ENCODE results near the gene CFAP61.

Gene CFAP61

DNA sequence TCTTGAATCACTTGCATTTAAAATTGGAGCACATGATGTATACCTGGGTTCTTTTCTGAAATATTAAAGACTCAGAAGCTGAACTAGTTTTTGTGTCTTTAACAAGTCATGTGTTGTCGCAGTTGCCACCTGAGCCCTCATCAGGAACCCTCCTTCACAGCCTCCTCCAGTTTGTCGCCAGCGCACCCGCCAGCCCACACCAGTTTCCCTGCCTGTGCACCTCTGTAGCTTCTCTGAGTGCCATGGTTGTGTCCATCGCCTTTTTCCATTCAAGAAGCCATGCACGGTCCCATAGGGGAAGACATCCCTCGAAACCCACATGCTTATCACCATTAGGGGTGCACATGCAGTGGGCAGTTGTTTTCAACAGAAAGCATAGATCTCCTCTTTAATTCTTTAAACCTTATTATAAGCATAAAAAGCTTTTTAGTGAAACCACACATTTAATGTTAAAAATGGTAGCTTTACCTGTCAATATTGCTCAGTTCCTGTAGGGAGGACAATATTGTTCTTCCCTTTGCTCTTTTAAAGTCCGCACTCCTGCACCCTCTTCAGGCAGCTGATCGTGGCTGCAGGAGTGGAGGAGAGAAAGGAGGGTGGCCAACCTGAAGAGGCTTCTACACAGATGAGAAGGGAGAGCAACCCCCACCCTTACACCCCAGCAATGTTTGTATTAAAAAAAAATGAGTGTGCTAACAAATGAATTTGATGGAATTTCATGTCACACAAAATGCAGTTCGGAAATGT is 121.9 kb downstream of the CFAP61 start:
- DNase-seq, result no peak

DNA sequence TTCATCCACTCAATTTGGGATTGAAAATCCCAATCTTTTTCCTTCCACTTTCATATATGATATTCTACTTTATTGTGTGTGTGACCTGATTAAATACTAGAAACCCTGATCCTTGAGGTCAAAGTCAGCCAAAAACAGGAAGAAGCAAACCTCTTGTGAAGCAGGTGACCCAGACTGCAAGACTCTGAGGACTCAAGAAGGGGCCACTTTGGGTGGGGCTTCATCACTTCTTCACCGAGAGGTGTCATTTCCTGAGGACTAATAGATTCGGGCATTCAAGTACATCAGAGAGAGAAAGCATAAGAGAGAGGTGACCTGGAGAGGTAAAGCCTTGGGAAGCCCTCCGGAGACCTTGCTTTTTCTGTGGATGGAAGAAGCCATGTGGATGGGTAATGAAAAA is 129.0 kb downstream of the CFAP61 start:
- no peak for DNase-seq

DNA sequence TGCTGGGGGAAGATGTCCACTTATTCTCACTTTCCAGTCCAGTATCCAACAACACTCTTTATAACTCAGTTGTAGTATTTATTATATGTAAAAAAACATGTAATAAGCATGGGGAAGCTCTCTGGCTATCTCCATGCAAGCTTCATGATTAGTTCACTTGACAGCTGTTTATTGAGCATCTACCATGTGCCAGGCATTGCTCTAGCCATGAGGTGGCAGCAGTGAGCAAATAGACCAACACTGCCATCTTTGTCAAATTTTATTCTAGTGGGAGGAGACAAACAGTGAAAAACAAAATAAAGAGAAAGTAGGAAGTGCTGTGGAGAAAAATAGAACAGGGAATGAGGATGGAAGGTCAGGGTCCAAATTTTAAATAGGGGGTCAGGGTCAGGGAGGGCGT is 131.8 kb downstream of the CFAP61 start:
- peak; percentile 49 for DNase-seq

DNA sequence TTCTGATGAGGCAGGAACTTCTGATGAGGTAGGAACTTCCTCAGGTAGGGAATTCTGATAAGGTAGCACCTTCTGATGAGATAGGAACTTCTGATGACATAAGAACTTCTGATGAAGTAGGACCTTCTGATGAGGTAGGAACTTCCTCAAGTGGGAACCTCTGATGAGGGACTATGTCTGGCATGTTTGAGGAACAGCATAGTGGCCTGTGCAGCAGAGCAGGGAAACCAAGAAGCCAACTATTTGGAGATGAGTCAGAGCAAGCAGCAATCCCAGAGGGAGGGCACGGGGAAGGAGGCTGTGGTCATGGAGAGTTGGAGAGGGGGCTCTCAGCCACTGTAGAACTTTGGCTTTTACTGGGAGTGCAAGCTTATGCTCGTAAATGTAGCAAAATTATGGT is 132.4 kb downstream of the CFAP61 start:
- DNase-seq, result no peak

DNA sequence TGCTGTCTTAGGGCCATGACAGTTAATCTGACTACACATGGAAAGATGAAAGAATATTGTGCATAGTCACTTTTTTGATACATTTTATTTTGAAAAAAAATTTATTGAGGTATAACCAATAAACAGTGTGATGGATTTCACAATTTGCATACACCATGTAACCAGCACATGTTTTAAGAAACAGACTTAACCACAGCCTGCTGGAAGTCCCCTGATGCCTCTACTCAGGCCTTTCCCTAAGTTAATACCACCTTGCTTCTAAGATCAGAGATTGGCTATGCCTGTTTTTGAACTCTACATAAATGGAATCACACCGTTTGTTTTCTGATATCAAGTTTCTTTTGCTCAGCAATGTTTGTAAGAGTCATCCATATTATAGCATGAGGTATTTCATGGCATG is 136.3 kb downstream of the CFAP61 start:
- DNase-seq, result no peak

DNA sequence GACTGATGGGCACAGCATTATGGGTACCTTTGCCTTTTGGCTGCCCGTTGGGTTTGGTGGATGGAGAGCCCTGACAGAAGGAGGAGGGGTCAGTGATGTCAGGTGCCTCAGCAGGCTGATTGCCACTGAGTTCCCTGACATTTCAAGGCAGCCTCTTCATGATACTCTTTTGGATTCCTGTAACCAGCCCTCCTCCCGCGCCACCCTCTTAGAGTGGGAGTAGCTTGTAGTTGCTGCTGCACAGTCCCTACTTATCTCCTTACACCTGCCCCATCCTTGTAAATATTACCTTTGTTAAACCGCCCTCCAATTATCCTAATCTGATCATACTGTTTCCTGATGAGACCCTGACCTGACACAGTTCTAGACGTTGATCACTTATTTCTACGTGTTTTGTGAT is 140.0 kb downstream of the CFAP61 start:
- DNase-seq, result no peak

DNA sequence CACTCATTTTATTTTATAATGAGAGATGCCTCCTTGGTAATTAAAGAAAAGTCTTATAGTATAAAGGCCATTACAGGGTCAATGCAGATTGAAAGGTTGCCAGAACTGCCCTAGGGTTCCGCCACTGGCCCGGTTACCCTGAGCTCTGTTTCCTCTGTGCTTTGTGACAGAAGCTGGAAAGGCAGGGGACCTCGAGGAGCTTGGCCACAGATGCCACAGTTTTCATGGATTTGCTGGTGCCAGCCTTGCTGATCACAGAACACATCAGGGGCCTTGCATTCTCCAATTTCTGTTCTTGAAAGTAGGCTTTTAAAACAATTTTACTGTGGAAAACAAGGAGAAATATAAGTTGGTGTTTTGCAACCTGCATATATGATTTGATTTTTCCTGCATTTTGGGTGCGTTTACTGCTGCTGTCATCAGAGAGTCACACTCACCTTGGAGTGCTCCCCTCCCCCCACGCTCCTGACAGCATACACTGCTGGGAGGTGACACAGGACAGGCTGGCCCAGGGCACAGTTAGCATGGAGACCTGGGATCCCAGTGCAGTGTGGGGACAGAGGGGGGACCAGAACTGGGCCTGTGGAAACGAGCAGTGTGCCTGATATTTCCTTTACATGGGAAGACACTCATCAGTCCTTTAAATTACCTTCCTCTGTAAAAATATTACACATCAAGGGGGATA is 142.8 kb downstream of the CFAP61 start:
- DNase-seq, result no peak

DNA sequence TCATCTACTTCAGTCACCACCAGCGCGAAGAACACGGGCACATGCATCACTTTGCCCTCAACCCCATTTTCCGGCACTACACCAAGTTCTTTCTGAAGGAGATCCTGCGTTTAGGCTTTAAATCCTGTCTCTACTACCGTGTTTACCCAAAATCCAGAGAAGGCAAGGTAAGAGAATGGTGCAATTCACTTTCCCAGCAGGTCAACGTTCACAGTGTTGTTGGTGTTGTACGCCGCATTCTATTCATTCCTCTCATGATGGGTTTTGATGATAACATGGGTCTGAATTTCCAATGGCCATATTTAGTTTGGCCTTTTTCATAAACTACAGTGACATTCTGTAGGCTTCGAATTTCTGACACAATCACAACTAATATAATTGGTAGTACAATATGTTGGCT is 144.3 kb downstream of the CFAP61 start:
- no peak for DNase-seq

DNA sequence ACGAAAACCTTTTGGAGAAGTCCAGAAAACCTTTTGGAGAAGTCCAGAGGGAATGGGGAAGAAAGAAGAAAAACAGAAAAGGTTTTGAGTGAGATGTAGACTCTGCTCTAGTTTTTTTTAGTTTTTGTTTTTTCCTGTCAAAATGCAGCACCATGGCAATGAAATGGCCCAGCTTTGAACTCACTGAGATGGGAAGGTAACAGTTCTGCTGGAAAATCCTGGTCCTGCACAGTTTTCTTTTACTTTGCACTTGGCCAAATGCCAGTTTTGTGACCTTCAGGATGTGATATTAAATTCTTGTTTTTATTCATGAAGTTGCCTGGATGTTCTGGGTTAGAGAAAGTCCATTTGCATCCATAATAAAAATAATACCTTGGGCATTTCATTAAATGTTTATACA is 145.7 kb downstream of the CFAP61 start:
- no peak for DNase-seq

DNA sequence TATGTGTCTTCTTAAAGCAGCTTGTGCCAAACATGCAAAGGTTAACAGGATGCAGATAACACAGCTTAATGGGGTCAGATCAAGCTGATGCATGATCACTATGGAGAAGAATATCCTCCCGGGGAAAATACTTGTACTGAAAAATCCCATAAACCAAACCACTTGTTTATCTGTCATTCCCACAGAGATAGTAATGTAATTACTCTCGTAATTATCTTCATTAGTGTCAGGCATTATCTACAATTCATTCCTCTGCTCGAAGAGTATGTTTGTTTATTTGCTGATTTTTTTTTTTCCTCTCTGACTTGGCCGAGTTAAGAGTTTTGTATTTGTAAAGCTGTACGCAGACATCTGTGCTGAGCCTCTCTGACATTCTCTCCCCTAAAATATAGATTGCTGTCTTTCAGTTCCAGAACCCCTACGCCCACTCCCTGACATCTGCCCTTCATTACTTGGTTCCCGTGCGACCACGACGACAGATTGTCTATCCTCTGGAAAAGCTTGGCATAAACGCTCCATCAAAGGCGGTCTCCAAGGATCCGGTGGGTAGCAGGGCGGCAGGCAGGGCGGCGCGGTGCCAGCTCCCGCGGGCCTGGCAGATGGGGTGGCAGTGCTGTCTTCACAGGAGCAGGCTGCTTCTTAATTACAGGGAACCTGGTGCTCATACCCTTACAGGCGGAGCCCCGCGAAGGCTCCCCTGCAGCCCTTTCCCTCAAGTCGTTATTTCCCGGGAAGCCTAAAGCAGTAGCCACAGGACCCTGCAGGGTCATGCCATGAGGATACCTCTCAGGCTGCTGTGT is 147.2 kb downstream of the CFAP61 start:
- DNase-seq, result no peak

DNA sequence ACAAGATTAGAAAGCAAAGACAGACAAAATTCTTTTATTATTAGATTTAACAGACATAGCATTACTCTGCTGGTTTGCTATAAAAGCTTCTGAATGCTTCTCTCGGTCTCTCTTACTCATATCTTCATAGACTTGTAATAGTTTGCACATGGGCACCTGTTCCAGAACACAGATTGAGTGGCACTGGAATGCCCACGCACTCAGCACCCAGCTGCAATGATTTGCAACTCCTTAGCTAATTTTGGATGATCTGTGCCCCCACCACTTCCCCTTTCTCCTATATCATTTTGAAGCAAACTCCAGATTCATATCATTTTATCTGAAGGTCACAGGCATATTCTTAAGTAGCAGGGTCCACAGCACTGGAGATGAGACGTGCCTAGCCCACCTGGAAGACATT is 148.8 kb downstream of the CFAP61 start:
- DNase-seq, result no peak

DNA sequence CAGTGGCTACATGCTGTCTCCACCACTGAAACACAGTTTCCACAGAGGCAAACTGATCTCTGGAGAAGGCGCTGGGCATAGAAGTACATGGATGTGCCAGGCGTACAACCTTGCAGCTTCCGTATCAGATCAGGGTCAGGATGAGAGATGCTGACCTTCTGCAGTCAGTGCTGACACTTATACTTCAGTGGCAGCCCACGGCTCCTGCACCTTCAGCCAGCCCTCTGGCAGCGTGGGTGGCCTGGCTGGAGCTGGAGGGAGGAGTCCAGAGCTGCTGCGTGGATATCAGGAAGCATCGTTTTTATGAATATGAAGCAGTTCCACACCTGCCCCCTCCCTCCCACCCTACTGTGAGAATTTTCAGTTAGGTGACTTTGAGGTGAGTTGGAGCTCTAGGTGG is 149.3 kb downstream of the CFAP61 start:
- DNase-seq, result no peak

DNA sequence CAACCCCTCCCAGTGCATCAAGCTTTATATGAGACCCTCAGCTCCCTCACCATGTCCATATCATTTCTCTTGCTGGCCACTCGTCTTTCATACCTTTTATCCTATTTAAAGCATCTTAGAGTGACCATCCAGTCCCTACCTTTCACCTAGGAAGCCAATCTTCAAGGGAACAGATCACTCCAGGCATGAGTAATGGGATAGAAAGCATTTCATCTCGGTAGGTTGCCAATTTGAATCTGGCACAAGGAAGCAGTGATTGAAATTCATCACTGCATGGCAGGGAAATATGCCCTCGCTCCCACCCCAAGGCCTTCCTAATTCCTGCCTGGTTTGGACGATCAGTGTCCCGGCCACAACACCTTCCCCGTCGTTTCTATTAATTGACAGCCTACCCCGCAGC is 150.4 kb downstream of the CFAP61 start:
- DNase-seq, result no peak

DNA sequence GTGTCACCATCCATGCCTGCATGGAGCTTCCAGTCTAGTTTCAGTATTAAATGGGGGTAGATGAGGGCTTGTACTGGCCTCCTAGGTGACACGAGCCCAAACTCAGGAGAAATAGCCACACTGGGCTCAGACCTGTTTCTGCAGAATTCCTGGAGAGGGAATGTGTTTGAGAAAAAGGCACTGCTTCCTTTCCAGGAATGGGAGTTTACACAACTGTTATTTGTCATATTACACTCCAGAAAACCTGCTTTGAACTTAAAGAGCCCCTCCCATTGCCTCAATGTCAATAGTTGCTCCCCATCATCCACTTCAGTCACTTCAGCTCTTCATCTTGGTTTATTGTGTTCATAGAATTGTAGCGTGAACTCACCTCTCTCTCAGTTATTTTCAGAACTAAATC is 151.5 kb downstream of the CFAP61 start:
- DNase-seq, result no peak

DNA sequence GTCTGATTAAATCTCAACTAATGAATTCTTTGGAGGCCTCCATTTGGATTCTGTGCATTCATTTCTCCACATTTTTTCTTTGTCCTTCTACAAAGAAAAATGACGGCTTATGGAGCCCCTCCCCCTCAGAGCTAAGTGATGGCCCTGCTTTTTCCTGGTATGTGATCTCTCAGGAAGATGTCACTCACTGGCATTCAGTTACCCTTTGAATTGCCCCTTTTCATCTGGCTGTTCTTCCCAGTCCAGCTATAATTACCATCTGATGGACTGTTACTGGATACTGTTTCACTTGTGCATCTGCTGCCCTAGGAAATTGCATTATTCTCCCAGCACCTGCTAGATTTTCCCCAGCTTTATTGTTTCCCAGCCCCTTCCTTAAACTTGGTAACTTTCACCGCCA is 151.9 kb downstream of the CFAP61 start:
- no peak for DNase-seq

DNA sequence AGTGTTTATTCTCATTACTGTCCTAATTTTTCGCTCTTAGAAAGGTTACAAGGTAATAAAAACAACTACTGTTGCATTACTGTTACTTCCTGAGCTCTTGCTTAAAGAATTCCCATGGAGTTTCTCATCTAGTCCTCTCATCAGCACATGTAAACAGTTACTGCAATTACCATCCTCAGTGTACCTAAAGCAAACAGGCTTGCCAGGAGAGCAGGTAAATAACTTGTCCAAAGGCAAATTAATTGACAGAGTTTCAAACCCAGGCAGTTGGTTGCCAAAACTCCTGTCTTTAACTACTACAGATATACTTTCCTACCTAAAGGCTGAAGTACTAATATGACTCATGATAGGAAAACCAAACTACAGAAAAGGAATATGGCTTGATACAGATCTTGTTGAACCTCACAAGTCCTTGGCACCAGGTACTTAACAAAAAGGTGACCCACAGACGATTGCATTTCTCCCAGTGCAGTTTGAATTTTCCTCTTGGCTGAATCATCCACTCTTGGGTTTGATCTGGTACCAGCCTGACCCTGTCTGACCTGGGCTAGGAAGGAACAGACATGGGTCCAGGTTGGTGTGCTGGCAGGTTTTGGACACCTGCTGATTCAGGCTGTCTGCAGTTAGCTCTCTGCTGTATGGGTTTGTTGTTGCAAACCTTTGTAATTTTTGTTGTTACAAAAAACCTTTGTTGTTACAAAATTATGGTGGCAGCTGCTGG is 153.0 kb downstream of the CFAP61 start:
- no peak for DNase-seq

DNA sequence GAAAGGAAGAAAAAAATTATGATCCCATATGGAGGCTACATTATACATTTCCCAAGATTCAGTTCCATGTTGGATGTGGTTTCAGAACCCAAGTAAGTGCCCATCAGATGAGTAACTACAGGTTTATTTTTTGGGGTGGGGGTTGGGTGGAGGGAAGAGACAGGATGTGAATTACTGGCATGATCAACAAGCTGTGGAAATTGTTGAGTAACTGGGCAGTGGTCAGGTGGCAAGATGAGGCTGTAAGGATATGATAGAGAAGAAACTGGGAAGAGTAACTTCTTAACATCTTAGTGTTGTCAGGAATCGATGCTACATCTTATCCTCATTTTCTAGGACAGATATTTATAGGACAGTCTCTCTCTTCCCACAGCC is 153.5 kb downstream of the CFAP61 start:
- no peak for DNase-seq

DNA sequence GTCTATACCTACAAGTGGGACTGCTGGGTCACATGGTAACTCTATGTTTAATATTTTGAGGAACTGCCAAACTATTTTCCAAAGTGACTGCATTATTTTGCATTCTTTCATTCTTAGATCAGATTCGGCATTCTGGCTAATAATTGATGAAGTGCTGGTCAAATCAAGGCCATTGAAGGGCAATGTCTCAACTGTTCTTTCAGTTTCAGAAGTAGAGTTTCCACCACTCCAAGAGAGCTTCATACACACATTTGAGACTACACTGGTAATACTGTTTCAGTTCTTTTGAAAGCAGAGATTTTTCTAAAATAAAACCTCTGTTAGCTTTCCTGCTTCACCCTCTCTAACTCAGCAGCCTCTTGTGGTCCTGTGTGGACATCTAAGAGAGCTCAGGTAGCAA is 154.5 kb downstream of the CFAP61 start:
- DNase-seq, result no peak

DNA sequence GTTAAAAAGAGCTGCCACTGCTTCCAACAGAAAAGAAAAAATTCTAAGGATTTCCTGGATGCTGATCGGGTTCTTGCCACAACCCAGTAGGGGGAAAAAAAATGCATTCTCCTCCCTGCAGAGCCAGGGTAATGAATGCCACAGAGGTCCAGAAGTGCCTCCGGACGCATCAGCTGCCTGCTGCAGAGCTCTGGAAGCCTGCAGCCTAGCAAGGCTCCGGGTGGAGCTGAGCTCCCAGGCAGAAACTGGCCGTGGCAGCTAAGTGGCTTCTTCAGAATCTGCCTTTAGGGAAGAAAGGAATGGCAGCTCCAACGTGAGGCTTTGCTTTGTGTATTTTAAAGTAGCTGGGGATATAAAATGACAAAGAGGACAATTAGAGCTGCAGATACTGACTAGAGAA is 155.0 kb downstream of the CFAP61 start:
- DNase-seq, result no peak

DNA sequence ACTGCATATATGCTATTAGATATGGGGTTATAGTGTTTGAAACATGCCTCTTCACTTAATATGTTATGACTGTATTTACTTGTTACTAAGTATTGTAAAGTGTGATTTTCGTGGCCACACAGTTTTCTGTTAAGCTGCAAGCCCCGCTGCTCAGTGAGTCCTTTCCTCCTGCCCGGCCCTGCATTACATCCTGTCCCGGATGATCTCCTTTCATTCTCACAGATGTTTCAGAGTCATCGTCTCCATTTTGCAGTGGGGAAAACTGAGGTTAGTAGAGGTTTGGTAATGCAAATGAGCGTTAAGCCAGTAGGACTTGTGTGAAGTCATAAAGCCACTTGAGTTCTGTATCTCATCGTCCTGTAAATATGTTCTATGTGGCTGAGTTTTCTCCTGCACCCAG is 155.5 kb downstream of the CFAP61 start:
- DNase-seq, result no peak

DNA sequence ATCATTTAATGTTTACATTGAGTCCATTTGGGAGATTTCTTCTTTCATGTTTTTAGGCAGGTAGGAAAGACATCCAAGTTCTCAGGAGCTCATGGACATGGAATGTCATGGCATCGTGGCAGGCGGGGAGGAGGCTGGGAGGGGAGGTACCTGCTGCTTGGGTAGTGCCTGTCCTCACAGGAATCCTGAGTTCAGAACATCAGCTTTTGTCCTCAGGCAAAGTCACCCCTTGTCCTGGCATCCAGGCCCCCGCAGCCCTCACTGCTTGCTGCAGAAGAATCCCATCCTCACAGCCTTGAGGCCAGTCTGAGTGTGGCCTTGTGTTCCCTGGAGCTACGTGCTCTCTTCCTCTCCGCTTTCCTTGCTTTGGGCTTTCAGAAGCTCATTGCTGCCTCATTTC is 157.4 kb downstream of the CFAP61 start:
- DNase-seq, result no peak

DNA sequence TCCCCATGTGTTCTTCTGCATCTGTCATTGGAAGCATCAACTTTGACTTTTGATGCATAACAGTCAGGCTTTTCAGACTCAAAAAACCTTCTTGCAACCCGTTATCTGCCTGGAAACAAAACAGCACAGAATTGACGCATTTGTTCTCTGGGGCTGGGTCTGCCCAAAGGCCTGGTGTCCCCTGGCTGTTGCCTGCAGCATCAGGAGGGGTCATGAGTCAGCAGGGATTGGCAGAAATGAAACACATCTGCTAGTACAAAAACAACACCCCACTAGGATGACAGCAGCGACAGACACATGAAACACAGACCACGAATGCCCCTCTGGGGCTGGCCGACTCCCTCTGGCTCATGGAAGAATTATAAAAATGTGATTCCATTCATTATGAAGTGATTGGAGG is 158.0 kb downstream of the CFAP61 start:
- DNase-seq, result no peak

DNA sequence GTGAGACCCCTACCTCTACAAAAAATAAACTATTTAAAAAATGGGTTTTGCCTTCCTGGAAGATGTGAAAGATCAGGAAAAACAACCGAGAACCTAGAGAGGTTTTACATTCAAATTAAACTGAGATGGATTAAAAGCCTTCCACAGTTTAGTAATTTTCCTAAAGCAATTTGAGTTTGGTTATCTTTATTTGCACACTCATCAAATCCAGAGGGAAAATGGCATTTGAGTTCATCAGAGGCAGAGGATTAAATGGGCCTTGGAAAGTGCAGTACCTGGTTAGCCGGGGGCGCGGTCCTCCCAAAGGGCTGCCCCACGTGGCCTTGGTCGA is 158.6 kb downstream of the CFAP61 start:
- DNase-seq, result no peak

Data from activated CD4-positive, alpha-beta T cell treated with anti-CD3 and anti-CD28 coated beads, Interleukin-2, Interleukin-6, amounts not matched to agents 100 ng/mL and 50 ng/mL, durations not matched to agents 16 hours and 8 hours (primary cell).